ENCODE data around the gene HSPA9. TPM values are rescaled to one million over a fixed set of nuclear protein-coding genes. Genes with fewer than 3 reads are reported as not detected.

The HSPA9 gene
- 320 to 364 TPM (median 347 TPM) in 5 replicates for total RNA-seq (2022; extraction: Qiagen RNA extraction; ENCODE audit: low read depth)

GRCh38 chr5:138575194-138576015, at the start of gene HSPA9:
Gene HSPA9, minus strand, starts transcription at chr5:138575401. Its CDS starts 83 bp downstream, at chr5:138575318.

DNA sequence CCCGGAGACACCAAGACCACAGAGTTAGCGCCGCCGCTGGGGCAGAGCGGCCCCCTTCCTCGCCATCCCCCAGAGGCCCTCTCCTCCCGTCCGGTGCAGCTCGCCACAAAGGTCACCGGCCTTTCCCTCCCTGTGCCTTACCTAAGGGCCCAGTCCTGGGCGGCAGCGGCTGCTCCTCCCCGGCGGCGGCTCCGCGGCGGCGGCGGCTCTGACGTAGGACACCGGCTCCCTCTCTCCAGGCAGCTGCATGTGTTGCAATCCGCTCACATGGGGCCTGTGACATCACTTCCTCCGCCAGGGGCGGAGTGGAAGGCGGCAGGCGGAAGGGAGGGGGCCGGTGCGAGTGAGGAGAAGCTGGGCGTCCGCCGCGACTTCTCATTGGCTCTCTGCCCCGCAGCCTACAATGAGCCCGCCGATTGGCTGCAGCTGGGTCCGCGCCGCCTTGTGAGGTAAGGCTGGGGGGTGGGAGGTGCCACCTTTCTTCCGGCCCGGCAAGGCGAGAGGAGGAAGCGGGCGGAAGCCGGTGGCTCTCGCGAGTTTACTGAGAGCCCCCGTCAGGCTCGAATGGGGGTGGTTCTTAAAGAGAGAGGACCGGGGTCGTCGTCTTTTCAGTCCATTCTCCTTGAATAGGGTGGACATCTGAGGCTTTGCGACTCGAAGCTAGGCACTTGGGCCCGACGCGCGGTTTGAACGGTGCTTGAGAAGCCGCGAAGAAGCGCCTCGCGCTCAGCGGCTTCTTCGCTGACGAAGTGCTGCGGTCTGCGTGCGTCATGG, 32.1 kb downstream of the HSPA9 start, which contains the start of gene ETF1:
ETF1 (minus strand) TSS at position 281 of the 774 bp plus-strand sequence. CDS start 318 bp downstream, outside the sequence.

Other genes with a start within 250 kb of the HSPA9 start
- 10.3 to 13.5 TPM (median 10.6 TPM) in 5 replicates for gene CDC25C, start 243.6 kb downstream of the HSPA9 start, total RNA-seq (2022; extraction: Qiagen RNA extraction; ENCODE audit: low read depth)
- gene FAM53C, start 237.1 kb downstream of the HSPA9 start, total RNA-seq (2022; extraction: Qiagen RNA extraction; ENCODE audit: low read depth), result 15.2 to 22.0 TPM (median 21.2 TPM) in 5 replicates
- gene KDM3B, start 222.7 kb downstream of the HSPA9 start, total RNA-seq (2022; extraction: Qiagen RNA extraction; ENCODE audit: low read depth), result 40.6 to 45.8 TPM (median 42.9 TPM) in 5 replicates
- gene REEP2, start 136.3 kb downstream of the HSPA9 start, total RNA-seq (2022; extraction: Qiagen RNA extraction; ENCODE audit: low read depth), result 6.1 to 8.2 TPM (median 6.8 TPM) in 5 replicates
- 9.5 to 13.7 TPM (median 10.0 TPM) in 5 replicates for gene EGR1, start 109.9 kb downstream of the HSPA9 start, total RNA-seq (2022; extraction: Qiagen RNA extraction; ENCODE audit: low read depth)
- gene ETF1, start 32.2 kb downstream of the HSPA9 start, total RNA-seq (2022; extraction: Qiagen RNA extraction; ENCODE audit: low read depth), result 113 to 174 TPM (median 114 TPM) in 5 replicates
- 182 to 215 TPM (median 194 TPM) in 5 replicates for gene CTNNA1, start 178.0 kb upstream of the HSPA9 start, total RNA-seq (2022; extraction: Qiagen RNA extraction; ENCODE audit: low read depth)